Epithelial cell of proximal tubule (primary cell): ENCODE data around the gene TBC1D16. TPM values are rescaled to one million over a fixed set of nuclear protein-coding genes. Genes with fewer than 3 reads are reported as not detected.

Experiments
- DNase-seq: peaks from one replicate; pipeline ENCODE4 v3.0.0-alpha.2; 2011; ENCODE audit warnings: low read depth
- H3K4me3 ChIP-seq: 2 replicates; pipeline ENCODE4 v1.5.1; 2011; ENCODE audit warnings: low read depth, mild to moderate bottlenecking, low read length
- CTCF ChIP-seq: conservative IDR thresholded peaks from 2 replicates; pipeline ENCODE4 v1.5.1; 2012; ENCODE audit warnings: low read depth, mild to moderate bottlenecking, low read length
- total RNA-seq: library from RNA; depleted of rRNA; stranded (reverse); fragments of >200 nt; gene quantifications from 2 replicates; pipeline ENCODE4 v1.2.3, GENCODE V29; 2015

TBC1D16 gene
- total RNA-seq, 1 donor from 2014 or later: 19.9 TPM

- no peak overlapping the region for H3K4me3 ChIP-seq
- DNase-seq: no peak
- TF ChIP-seq CTCF: no peak
Observed at GRCh38 chr17:80025796-80026195, 9.9 kb downstream of the TBC1D16 start.

- H3K4me3 ChIP-seq: no peak overlapping the region
- no peak for TF ChIP-seq CTCF
- no peak for DNase-seq
Observed at GRCh38 chr17:80025140-80025539, 10.5 kb downstream of the TBC1D16 start.

- TF ChIP-seq CTCF: no peak
- no peak overlapping the region for H3K4me3 ChIP-seq
- DNase-seq: no peak
Observed at GRCh38 chr17:80024206-80024972, 11.3 kb downstream of the TBC1D16 start.

GRCh38 chr17:80023481-80024205 lies 12.0 kb downstream of the TBC1D16 start:
- DNase-seq: no peak
- no peak for TF ChIP-seq CTCF
- no peak overlapping the region for H3K4me3 ChIP-seq

- TF ChIP-seq CTCF: no peak
- DNase-seq: no peak
- H3K4me3 ChIP-seq: no peak overlapping the region
Observed at GRCh38 chr17:80021600-80021999, 14.1 kb downstream of the TBC1D16 start.

- TF ChIP-seq CTCF: no peak
- no peak for DNase-seq
- H3K4me3 ChIP-seq: no peak overlapping the region
Observed at GRCh38 chr17:80018917-80019651, 16.6 kb downstream of the TBC1D16 start.
